ENCODE measurements around the gene MECP2.

- TF ChIP-seq CTCF (IDR thresholded peaks at IDR 0.05; ENCODE audit: insufficient read depth, low read length, poor library complexity, severe bottlenecking) (no peak), EZH2phosphoT487 (conservative IDR thresholded peaks at IDR 0.05; ENCODE audit: low read length) (no peak)
Measured at GRCh38 chrX:154025230-154025629, 72.3 kb downstream of the MECP2 start.
